GM15510 (cell line): Measurements from ENCODE around the gene HNRNPCL1.
"Not testable (repeated sequence)": the region's sequence is repeated elsewhere in the genome, so short reads cannot be mapped to it uniquely, and the experiment has no call there.

ENCODE experiments used
- POLR2A ChIP-seq: IDR thresholded peaks from 3 replicates; pipeline ENCODE4 v1.6.1; 2011; ENCODE audit warnings: borderline replicate concordance; ENCODE audit not compliant: insufficient read length; ENCODE audit errors: extremely low read depth

The HNRNPCL1 gene

GRCh38 chr1:12848620-12849019 lies at the start of gene HNRNPCL1:
TSS of gene HNRNPCL1 (minus strand) at chr1:12848720. CDS start at chr1:12848289, 431 bp downstream.
- not testable (repeated sequence) for TF ChIP-seq POLR2A

GRCh38 chr1:12898170-12898569 lies 49.6 kb upstream of the HNRNPCL1 start, which contains the start of gene PRAMEF10:
TSS of gene PRAMEF10 (minus strand) at chr1:12898270. CDS start at chr1:12895847, 2,423 bp downstream.
- not testable (repeated sequence) for TF ChIP-seq POLR2A

GRCh38 chr1:12886101-12886500 lies 37.6 kb upstream of the HNRNPCL1 start, which contains the start of gene PRAMEF4:
TSS of gene PRAMEF4 (minus strand) at chr1:12886201. CDS start at chr1:12883394, 2,807 bp downstream.
- TF ChIP-seq POLR2A: not testable (repeated sequence)

- TF ChIP-seq POLR2A: not testable (repeated sequence)
These were observed 8.3 kb upstream of the HNRNPCL1 start, which contains the start of gene PRAMEF2 for GRCh38 chr1:12856786-12857185. TSS of gene PRAMEF2 (plus strand) at chr1:12857086. CDS start at chr1:12859010, 1,924 bp downstream.

- TF ChIP-seq POLR2A: no peak
These were observed 3.3 kb upstream of the HNRNPCL1 start for GRCh38 chr1:12851779-12852178.

GRCh38 chr1:12831310-12831709 lies 17.2 kb downstream of the HNRNPCL1 start, which contains the start of gene PRAMEF11:
TSS of gene PRAMEF11 (minus strand) at chr1:12831410. CDS start at chr1:12828789, 2,621 bp downstream.
- not testable (repeated sequence) for TF ChIP-seq POLR2A

GRCh38 chr1:12811409-12811784 lies 37.1 kb downstream of the HNRNPCL1 start:
- TF ChIP-seq POLR2A: no peak

- TF ChIP-seq POLR2A: no peak
These were observed 37.7 kb downstream of the HNRNPCL1 start for GRCh38 chr1:12810691-12811408.

GRCh38 chr1:12809933-12810332 lies 38.6 kb downstream of the HNRNPCL1 start:
- TF ChIP-seq POLR2A: no peak

GRCh38 chr1:12799730-12800129 lies 48.8 kb downstream of the HNRNPCL1 start:
- TF ChIP-seq POLR2A: no peak

- TF ChIP-seq POLR2A: no peak
These were observed 49.6 kb downstream of the HNRNPCL1 start for GRCh38 chr1:12798911-12799310.
